GM12801 (cell line): ENCODE data around the gene CMSS1.

Experiments
- CTCF ChIP-seq: IDR thresholded peaks from one replicate; pipeline ENCODE4 v1.5.1; 2011; ENCODE audit warnings: control low read depth; ENCODE audit not compliant: insufficient read length; ENCODE audit errors: extremely low read depth

The CMSS1 gene

GRCh38 chr3:100214574-100214964, 396.9 kb downstream of the CMSS1 start:
- no peak for TF ChIP-seq CTCF

GRCh38 chr3:100216713-100217112, 399.1 kb downstream of the CMSS1 start:
- TF ChIP-seq CTCF = no peak

- no peak for TF ChIP-seq CTCF
These were observed 403.5 kb downstream of the CMSS1 start for GRCh38 chr3:100221159-100221558.

- TF ChIP-seq CTCF = no peak
These were observed 407.5 kb downstream of the CMSS1 start for GRCh38 chr3:100225193-100225592.

GRCh38 chr3:100225883-100226282, 408.2 kb downstream of the CMSS1 start:
- TF ChIP-seq CTCF = no peak

GRCh38 chr3:100226712-100227429, 409.2 kb downstream of the CMSS1 start:
- TF ChIP-seq CTCF = no peak

- no peak for TF ChIP-seq CTCF
These were observed 409.9 kb downstream of the CMSS1 start for GRCh38 chr3:100227511-100227921.

GRCh38 chr3:100228247-100228646, 410.6 kb downstream of the CMSS1 start:
- no peak for TF ChIP-seq CTCF
